ENCODE data around the gene PCDH1. TPM values are rescaled to one million over a fixed set of nuclear protein-coding genes. Genes with fewer than 3 reads are reported as not detected.
A peak's percentile ranks its signal among the peaks of the same experiment; 100 is the strongest.

Gene PCDH1
- total and polyA plus RNA-seq, 2 of the 8 experiments (the other 6 are each of a cell fraction or from before 2014, with no cell fraction given), result 101 to 102 TPM

DNA sequence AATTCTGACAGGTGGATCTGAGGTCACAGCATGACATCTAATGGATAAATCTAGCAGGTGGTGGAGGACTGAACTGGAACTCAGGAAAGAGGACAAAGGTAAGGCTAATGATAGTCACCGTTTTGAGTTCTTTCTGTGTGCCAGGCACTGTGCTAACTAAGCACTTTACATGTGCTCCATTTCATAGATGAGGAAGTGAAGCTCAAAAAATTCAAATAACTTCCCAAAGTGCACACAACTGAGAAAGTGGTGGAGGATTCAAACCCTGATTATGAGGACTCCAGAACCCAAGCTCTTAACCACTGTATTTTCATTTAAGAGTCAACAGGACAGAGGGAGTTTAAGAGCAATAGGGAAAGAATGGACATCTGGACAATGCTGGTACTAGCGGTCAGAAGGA is 38.3 kb upstream of the PCDH1 start:
- Histone ChIP-seq H4K5ac (ENCODE audit: insufficient read length, low read depth, low read length) (no peak overlapping the region), H3K4me3 (ENCODE audit: extremely low read depth in 1 of 4, insufficient read depth in 2 of 4, low read depth in 3 of 4, low read length in 4 of 4) (no peak overlapping the region), H3K4me1 (replicated peaks in 1 of 4; ENCODE audit: control insufficient read depth in 3 of 4, insufficient read depth in 4 of 4, low read length in 3 of 4) (peaks cover 4 to 10% (median 6%) of the 10 kb centered on the region in 4 experiments; a peak in 6 of 7 replicates), H4K91ac (replicated peaks; ENCODE audit: insufficient read length, low read length) (no peak overlapping the region), H3K27ac (ENCODE audit: low read depth, low read length) (no peak overlapping the region), H2BK5ac (ENCODE audit: low read depth, low read length) (no peak overlapping the region), H3K18ac (ENCODE audit: extremely low read depth, low read length) (no peak overlapping the region), H3K14ac (ENCODE audit: insufficient read length) (no peak overlapping the region), H3K9ac (replicated peaks in 1 of 4; ENCODE audit: extremely low read depth in 1 of 4, low read depth in 3 of 4, low read length in 3 of 4) (no peak overlapping the region), H2BK12ac (ENCODE audit: low read depth, low read length) (no peak overlapping the region), H3K56ac (replicated peaks; ENCODE audit: insufficient read length, low read depth, low read length) (no peak overlapping the region), H3K4ac (replicated peaks; ENCODE audit: insufficient read length, low read depth, low read length) (no peak overlapping the region), H3K79me2 (ENCODE audit: control insufficient read depth in 1 of 2, insufficient read depth in 2 of 2, low read length in 2 of 2) (no peaks in the 10 kb centered on the region), H2AFZ (ENCODE audit: low read length) (no peak overlapping the region), H3K27me3 (replicated peaks in 1 of 4; ENCODE audit: control insufficient read depth in 3 of 4, extremely low read depth in 1 of 4, insufficient read depth in 3 of 4, low read length in 3 of 4) (peaks cover 3 to 17% (median 7%) of the 10 kb centered on the region in 4 experiments), H3K79me1 (ENCODE audit: low read depth, low read length) (no peaks in the 10 kb centered on the region), H2BK20ac (ENCODE audit: low read length) (no peak overlapping the region), H3K9me3 (ENCODE audit: insufficient read depth in 2 of 2, low read depth in 1 of 2, low read length in 1 of 2) (no peaks in the 10 kb centered on the region), H3K23me2 (ENCODE audit: low read depth, low read length) (peaks cover 3% of the 10 kb centered on the region; the same call in 1 of the 2 replicates), H2BK15ac (ENCODE audit: low read length) (0 out of 2 replicates have a peak overlapping the region, but pooled peaks have one; percentile 0), H4K20me1 (replicated peaks in 1 of 2; ENCODE audit: control insufficient read depth in 1 of 2, insufficient read depth in 2 of 2, low read length in 2 of 2) (no peaks in the 10 kb centered on the region), H3K4me2 (ENCODE audit: insufficient read depth in 1 of 2, low read depth in 2 of 2, low read length in 2 of 2) (0 out of 4 replicates have a peak overlapping the region, but pooled peaks of 1 of the 2 experiments have one; percentile 7), H3K23ac (ENCODE audit: insufficient read length) (no peak overlapping the region), H3K36me3 (ENCODE audit: control insufficient read depth in 2 of 4, insufficient read depth in 4 of 4, low read length in 3 of 4) (no peaks in the 10 kb centered on the region), H2AK5ac (ENCODE audit: low read depth, low read length) (no peak overlapping the region), H4K8ac (ENCODE audit: extremely low read depth, insufficient read depth, low read length) (no peak overlapping the region), H2BK120ac (replicated peaks; ENCODE audit: low read depth, low read length) (no peak overlapping the region)
- TF ChIP-seq PHF8 (conservative IDR thresholded peaks at IDR 0.05; ENCODE audit: low read depth, low read length) (no peak), BCL11A (IDR thresholded peaks at IDR 0.05; ENCODE audit: low read depth in 2 of 2, low read length in 2 of 2) (no peak), NRF1 (IDR thresholded peaks at IDR 0.05; ENCODE audit: low read depth, low read length) (no peak), CBX5 (IDR thresholded peaks at IDR 0.05; ENCODE audit: low read depth, low read length) (no peak), KDM4A (IDR thresholded peaks at IDR 0.05; ENCODE audit: low read depth, low read length, severe bottlenecking) (no peak), CEBPB (IDR thresholded peaks at IDR 0.05; ENCODE audit: low read depth, low read length) (no peak), RBBP5 (IDR thresholded peaks at IDR 0.05; ENCODE audit: borderline replicate concordance, low read depth, low read length) (no peak), TBP (IDR thresholded peaks at IDR 0.05; ENCODE audit: low read depth, low read length) (no peak), RNF2 (IDR thresholded peaks at IDR 0.05; ENCODE audit: borderline replicate concordance, low read depth, low read length, missing control alignments, poor library complexity, severe bottlenecking) (no peak), CHD2 (IDR thresholded peaks at IDR 0.05; ENCODE audit: low read length) (no peak)
- TF ChIP-seq, protein P1, sequence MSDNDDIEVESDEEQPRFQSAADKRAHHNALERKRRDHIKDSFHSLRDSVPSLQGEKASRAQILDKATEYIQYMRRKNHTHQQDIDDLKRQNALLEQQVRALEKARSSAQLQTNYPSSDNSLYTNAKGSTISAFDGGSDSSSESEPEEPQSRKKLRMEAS (IDR thresholded peaks at IDR 0.05), result no peak
- 81% methylated on average over 2 of the region's 2 CpGs; no CpG with 5 or more reads in 1 of the 2 experiments for WGBS, 2 experiments (ENCODE audit: extremely low coverage in 1 of 2, insufficient coverage in 1 of 2, insufficient read length in 1 of 2, insufficient replicate concordance in 2 of 2, low coverage in 1 of 2, low lambda C conversion rate in 2 of 2, missing lambda C conversion rate in 1 of 2)
- POLR2A ChIA-PET (ENCODE audit: partially characterized antibody), result interaction anchor here (1.0 to 5.0 kb wide), 5 partner anchors 24 to 214 kb away, joined by 3 to 36 read pairs (median 3); no protein-coding TSS in a partner anchor
- CTCF ChIA-PET (ENCODE audit: partially characterized antibody), result interaction anchor here (0.7 to 5.4 kb wide), 27 partner anchors 10 to 324 kb away, joined by 3 to 58 read pairs (median 4); partner anchors contain the start of genes PCDH1, PCDH12 and RNF14
- no peak for DNase-seq (ENCODE audit: low read depth in 1 of 2, low spot score in 2 of 2)
- FAIRE-seq, result no peak

Measured in H1 (cell line).